Measurements from ENCODE around the gene HADH.
"Not testable (repeated sequence)": the region's sequence is repeated elsewhere in the genome, so short reads cannot be mapped to it uniquely, and the experiment has no call there.

The HADH gene

DNA sequence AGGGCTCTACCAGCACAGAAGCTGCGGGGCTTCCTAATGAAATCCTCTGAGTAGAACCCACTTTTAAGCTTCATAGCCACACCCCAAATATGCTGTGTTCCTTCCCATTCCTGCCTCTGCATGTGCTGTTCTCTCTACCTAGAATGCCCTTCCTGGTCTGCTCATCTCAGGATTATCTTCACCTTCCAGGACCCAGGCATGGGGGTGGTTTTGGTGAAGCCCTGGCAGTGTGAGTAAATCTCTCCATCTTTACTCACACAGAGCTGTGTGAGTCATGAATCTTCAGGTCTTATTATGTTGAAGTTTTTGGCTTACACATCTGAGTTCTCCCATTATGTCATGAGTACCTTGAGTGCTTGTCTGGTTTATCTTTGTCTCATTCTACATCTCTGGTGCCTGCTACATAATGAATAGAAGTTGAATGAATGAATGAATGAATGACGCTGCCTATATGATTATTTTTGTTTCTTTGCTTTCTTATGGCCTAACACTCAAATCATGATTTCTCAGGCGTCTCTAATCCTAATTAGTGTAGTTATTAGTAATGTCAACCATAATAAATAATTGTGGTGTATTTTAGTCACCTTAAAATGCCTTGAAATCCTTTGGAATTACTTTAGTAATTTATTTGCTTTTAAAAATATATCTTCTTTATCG is 41.9 kb downstream of the HADH start:
- no peak for DNase-seq

DNA sequence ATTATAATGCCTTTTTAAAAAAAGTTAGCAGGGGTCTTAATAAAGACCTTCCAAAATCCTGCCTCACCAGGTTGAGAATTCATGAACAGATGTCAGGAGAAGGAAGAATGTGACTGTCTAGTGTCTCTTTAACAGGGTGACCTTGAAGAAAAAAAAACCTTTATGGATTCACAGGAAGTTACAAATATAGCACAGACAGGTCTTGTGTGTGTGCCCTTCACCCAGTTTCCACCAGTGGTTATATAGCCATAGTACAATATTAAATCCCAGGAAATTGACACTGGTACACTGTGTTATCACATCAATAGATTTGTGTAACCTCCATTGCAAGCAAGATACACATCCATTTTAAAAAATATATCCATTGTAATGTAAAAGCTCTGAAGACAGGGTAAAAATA is 43.7 kb downstream of the HADH start:
- no peak for DNase-seq

DNA sequence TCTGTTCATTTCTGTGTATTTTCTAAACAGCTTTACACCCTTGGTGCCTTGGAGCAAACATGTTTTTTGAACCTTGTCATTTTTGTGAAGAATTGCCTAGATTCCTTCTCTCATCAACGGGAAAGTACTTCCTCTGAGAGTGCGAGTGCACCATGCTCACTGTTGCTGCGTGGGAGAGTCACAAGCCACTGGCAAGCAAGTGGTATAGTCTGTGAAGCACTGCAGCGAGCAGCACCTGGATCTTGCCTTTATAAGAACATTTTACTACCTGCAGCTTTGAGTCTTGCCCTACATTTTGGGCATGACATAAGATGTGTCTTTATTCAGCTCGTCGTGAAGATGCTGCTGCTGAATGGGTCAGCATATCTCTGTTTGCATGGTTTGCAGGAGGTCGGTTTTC is 44.9 kb downstream of the HADH start:
- no peak for DNase-seq

DNA sequence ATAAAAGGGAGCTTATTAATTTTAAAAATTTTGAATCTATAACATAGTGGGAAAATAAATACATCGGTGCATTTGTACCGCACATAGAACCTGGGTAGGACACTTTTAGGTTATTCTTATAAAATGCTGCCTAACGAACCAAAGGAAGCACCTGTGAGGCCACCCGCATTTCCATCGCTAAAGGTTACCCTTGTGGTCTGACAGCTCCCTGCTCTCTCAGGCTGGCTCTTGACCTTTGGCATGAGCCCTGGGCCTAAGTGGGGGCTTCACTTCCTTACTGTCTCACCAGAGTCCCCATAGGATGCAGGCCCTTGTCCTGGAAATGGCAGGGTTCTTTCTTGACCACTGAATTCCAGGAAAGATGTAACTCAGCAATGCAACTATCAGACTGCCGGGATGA is 46.0 kb downstream of the HADH start:
- DNase-seq = no peak

DNA sequence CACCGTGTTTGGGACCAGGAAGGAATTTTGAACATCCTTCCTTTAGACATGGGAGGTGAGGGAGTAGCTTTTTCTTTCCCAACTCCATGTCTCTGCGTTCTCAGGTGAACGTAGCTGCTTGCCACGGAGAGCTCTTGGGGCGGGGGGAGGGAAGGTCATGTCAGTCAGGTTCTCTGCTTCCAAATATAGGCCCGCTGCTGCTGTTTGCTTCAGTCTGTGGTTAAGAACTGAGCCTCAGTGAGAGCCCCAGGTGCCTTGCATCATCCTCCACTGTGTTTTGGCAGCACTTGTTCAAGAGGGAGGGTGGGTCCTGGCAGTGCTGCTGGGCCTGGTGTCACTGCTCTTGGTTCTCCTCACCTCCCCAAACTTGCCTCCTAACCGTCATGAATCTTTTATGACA is 46.5 kb downstream of the HADH start:
- DNase-seq = no peak

DNA sequence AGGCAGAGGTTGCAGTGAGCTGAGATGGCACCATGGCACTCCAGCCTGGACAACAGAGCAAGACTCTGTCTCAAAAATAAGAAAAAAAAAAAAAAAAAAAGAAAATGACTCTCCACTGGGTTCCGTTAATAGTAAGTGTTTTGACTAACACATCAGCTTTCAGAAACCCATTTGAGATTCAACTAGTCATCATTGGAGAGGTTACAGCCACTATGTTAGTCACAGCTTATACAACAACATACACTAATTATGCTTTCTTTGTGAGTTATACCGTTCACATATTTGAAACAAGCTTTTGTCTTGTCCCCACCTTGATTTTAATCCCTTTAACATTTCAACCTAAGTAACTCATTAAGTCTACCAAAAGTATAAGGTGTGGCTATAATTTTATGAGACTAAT is 48.2 kb downstream of the HADH start:
- DNase-seq = no peak

DNA sequence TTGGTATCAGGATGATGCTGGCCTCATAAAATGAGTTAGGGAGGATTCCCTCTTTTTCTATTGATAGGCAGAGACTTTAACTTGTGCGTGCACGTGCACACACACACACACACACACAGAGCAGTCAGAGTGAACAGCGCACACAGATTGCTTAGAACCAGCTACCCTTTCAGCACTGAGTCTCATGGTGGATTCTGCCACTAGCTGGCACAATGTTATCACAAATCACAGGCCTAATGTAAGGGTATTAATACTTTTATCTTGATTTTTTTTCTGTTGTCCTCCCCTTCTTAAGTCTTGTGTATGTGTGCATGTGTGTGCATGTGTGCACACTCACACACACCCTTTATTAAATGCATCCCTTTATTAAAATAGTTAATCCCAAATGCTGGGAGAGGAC is 53.2 kb downstream of the HADH start:
- DNase-seq = no peak

DNA sequence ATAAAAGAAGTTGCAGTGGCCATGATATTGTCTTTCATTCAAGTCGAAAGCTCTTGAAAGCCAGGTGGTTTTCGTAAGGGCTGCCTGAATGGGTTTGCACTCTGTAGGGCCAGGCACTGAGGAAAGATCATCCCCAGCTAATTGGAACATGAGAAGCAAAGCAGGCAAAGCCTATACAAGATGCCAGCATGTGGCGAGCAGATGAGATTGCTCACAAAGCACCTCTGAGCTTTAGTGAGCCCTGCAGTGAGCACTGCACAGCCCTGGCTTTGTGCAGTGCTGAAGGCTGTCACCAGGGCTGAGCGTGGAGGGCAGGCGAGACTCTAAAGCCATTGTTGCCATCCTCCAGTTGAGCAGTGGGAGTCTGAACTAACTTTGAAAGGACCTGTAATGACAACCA is 53.8 kb downstream of the HADH start:
- peak; percentile 40 to 46 for DNase-seq

DNA sequence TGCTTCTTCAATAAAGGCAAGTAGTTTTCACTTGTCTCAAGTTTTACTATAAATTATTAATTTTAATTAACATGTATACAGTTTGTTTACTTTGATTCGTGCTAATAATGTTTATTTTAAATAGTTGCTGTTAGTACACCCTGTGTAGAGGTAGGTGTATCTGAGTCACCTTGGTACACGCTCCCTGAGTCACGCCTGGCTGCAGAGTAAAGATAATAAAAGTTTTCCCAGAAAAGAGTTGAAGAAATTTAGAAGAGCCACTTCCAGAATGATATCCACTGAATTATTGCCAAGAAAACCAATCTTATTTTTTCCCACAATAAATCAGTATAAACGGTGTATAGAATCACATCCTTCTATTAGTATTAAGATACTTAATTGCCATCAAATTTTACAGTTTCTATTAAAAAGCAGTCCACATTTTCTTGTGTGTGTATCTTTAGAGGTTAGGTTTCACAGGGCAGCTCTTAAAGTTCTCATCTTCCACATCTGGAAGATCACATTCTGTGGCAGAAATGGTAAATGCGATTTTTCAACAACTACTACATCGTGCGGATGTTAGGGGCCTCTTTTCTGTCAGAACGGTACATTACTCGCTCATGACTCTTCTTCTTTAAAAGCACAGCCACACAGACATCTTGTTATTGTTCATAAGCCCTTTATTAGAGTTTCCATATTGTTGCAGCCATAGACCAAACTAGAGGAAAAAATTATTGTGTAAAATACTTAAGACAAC is 55.4 kb downstream of the HADH start:
- no peak for DNase-seq

DNA sequence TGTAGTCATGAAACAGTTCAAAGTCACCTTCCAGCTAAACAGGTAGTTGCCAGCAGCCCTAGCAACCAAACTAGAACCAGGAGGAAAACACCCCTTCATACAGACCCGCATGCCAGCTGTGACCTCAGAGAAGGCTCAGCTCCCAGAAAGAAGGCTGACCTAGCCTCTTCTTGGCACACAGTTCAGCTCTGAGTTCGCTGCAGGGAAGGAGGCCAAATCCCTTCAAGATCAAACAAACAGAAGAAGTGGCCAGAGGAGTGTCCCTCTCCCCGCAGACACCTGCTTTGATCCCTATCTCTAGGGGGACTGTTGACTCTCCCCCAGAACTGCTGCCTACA is 56.0 kb downstream of the HADH start:
- no peak for DNase-seq

DNA sequence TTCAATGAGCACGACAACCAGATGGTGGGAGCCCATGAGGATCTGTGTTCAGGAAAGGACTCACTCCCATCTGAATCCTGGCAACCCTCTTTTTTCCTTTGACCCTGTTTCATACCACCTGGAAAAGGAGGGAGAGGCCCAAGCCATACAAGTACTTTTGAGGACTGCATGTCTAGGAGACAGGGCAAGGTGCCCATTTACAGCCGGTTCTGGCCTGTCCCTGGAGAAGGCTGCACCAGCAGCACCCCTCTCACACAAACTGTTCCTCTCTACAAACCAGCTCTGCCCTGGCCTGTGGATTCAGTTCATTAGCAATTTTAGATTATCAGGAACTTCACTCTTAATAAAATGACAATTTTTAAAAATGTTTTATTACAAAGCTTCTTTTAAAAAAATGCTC is 57.5 kb downstream of the HADH start:
- no peak for DNase-seq

DNA sequence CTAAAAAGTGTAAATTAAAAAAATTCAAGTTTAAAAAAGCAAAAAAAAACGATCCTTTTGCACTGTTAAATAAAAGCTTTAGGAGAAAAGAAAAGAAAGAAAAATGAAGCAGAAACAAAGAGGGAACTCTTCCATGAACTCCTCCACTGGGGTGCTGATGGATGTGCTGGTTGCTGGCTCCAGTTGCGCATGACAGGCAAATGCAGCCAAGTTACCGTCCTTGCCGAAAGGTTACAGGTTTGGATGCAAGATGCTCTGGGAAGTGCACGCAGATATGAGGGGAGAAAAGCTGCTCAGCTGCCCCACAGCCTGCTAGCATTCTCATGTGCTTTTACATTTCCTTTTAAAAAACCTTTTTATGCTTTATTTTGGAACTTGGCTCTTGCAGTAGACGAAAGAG is 58.5 kb downstream of the HADH start:
- DNase-seq = no peak

DNA sequence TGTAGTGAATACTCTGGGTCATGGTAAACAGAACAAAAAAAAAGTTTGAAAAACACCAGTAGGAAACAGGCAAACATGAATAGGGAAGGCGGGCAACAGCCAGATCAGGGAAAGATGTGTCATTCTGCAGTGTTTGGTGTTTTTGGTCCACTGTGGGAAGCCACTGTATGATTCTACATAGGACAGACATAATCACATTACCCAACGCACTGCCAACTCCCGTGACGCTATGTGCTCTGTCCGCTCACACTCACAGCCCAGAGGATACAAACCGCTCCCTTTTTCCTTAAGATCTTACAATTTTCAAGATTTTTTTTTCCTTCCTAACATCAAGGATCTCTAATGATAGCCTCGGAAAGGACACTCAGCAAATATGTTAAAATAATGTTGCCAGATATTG is 59.3 kb downstream of the HADH start:
- DNase-seq = no peak

DNA sequence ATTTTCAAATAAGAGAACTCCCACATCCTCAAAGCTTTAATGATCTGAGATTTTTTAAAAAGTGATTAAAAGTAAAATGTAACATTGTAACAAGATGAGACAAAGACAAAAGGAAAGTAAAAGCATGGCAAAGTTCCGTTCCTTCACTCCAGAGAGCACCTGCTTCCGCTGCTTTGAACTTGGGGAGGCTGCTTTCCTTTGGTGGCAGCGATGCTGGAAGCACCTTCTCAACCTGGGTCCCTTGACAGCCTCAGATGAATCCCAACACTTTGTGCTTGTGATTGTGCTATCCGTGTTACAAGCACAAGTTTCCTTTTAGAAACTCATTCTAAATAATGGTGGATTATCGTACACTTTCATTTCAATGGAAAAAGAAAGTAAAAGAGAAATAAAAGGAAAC is 59.7 kb downstream of the HADH start:
- DNase-seq = no peak

DNA sequence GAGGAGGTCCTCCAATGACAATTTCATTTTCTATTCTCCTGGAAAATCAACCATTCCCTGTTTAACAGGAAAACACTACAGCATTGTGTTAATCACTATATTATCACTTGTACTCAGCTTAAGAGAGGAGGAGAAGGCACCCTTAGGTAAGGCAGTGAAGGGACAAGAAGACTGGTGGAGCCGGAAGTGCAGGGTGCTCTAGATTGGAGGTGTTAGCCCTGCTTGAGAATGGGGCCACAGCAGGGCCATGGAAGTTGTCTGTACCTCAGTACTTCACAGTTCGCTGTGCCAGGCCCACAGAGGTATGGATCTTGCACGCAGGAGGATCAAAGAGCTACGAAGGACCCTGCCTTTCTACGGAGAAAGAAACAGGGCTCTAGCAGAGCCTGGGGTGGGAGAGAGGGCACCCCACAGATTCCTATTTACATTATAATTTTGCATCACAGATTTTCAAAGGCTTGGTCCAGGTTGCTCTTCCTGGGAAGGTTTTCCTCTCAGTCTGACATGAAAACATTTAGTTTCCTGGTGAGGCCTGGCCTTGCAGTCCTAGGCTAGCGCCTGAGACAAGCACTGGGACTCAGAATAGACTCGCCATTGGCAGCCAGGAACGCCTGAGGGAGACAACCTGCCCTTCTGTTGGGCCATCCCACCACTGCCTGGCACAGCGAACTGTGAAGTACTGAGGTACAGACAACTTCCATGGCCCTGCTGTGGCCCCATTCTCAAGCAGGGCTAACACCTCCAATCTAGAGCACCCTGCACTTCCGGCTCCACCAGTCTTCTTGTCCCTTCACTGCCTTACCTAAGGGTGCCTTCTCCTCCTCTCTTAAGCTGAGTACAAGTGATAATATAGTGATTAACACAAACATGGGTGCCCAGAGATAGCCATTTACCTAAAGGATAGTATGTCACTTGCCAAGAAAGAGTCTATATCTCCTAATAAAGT is 60.8 kb downstream of the HADH start:
- not testable (repeated sequence) for DNase-seq

DNA sequence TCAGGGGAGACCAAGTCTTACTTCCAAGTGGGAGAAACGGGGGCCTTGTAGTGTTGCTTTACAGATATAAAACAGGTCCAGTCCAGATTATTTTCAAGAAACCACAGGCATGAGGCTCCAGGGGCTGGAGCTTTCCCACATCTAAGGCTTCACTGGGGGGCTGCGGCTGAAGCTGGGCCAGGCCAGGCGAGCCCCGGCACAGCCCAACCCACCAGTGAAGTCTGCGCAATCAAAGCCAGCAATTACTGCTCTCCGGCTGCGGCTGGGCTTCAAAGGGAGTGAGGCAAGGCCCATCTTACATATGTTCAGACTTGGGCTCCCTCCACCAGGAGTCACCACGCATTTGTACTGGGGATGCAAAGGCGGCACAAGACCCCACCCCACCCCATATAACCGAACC is 61.7 kb downstream of the HADH start:
- no peak for DNase-seq

DNA sequence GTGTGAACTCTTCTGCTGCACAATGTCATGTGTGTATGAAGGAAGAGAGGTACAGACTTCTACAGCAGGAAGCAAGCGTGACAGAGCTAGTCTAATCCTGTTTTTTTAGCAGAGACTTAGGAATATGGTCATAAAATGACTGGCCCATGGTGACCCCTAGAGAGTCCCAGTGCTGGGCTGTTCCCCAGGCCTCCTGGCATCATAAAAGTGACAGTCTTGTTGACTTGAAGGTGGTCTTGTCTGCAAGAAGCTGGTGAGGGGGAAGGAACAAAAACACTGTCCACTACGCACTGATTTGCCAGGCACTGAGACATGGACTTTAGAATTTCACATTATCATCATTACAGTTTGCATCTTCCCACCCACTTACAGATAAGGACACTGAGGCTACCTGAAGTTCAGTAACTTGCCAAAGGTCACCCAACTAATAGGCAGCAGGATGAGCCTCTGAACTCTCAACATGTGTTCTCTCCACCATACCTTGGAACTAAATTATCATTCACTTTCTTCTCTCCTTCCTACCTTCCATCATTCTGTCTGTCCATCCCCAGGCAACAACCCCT is 63.0 kb downstream of the HADH start:
- no peak for DNase-seq

DNA sequence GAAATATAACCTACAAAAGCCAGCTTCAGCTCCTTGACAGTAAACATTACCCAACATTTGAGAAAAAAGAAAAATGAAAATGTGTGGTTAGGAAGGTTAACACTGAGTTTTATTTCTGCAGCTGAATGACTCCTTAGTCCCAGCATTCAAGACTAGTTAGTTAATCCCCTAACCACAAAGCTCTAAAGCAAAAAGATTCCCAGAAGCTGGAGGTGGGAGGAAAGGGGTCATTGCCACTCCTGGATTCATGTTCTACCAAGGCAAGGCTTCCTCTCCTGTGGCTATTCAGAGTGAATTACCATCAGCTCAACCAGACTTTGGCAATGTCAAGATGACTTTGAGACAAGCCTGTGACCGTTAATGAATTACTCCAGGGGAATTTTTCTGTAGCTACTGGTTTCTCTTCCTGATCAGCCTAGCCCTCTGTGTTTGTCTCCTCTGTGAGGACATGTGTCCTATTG is 63.6 kb downstream of the HADH start:
- DNase-seq = no peak

DNA sequence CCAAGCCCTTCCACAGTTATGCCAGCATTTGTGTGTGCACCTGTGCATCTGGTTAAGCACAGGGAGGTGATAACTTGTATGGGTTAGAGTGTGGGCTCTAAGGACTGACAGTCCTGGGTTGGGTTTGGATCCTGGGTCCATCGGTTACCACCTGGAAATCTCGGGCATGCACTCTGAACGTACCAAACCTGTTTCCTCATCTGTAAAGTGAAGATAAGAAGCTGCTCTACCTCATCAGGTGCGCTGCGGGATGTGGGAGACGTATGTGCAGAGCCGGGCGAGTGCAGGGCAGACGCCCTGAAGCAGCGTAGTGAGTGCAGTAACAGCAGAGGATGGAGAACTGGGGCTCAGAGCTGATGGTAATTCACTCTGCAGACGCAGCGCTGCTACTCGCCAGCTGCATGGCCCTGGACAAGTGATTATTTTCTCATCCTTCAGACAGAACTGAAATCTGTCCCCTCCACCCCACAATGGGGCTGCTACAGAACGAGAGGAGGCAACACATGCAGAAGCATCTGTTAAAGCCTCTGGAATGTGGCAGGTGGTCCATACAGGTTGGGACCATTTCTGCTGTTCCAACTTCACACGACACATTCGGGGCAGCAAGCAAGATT is 64.4 kb downstream of the HADH start:
- no peak for DNase-seq

DNA sequence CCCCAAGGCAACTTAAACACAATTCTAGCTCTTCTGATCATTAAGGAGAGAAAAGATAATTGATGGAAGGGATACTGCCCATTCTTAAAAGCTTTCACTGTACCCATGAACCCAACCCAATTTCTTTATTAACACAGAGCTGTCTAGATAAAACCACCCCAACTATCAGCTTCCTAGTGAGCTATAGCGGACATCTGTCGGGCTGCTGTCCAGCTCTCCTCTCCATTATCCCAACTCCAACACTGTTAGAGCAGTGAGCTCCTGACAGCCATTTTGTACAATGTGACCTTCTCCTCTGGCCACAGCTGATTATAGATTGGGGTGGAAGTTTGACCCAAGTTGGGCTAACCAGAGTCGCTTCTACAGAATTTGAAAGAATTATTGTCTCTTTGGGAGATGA is 66.1 kb downstream of the HADH start:
- DNase-seq = no peak

DNA sequence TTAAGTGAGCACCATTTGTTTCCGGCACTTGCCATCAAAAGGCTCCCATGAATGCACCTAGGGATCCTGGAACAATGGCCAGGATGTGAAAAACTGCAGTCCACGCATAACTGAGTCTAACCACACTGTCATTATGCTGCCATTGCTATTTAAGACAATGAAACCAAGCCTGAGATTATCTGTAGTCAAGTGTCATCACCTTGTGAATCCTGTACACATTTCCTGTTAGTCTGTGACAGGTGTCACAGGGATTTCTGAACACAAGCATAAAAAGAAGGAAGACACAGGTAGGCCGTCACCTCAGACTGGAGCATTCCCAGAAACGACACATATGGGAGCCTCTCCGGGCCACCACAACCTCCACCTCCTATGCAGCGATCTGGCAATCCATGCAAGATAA is 66.7 kb downstream of the HADH start:
- DNase-seq = no peak

DNA sequence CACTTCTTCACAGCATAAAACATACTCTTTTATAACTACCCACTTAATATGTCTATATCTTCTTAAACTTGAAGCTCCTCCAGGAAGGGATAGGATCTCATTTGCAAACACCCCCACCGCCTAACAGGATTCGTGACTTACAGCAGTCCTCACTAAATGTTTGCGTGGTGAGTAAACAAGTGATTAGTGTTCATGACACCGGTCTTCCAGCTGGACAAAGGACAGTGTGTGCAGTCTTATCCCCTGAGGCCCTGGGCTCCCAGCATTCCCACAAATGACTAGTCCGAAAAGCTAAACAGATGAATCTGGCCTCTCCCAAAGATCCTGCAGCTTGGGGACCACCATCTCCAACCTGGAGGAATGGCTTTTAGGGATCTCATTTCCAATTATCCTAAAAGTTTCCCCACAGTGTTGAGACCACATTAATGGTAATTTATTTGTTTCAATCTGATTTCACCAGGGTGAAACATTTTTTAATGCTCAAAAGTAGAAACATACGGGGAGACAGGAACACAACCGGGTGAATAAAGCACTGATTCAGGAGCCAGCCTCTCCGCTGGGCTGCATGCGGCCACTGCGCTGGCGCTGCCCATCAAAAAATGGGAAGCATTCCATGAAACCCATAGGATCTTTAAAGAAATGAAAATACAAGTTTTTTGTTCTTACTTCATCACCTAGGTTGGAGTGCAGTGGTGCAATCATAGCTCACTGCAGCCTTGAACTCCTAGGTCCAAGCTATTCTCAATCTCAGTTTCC is 69.2 kb downstream of the HADH start:
- DNase-seq = no peak
